ENCODE results near the gene CHST2. TPM values are rescaled to one million over a fixed set of nuclear protein-coding genes. Genes with fewer than 3 reads are reported as not detected.
"Not testable (repeated sequence)": the region's sequence is repeated elsewhere in the genome, so short reads cannot be mapped to it uniquely, and the experiment has no call there.

The CHST2 gene, protein sequence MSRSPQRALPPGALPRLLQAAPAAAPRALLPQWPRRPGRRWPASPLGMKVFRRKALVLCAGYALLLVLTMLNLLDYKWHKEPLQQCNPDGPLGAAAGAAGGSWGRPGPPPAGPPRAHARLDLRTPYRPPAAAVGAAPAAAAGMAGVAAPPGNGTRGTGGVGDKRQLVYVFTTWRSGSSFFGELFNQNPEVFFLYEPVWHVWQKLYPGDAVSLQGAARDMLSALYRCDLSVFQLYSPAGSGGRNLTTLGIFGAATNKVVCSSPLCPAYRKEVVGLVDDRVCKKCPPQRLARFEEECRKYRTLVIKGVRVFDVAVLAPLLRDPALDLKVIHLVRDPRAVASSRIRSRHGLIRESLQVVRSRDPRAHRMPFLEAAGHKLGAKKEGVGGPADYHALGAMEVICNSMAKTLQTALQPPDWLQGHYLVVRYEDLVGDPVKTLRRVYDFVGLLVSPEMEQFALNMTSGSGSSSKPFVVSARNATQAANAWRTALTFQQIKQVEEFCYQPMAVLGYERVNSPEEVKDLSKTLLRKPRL
- polyA plus RNA-seq (ENCODE audit: insufficient read length): 4.0 TPM

DNA sequence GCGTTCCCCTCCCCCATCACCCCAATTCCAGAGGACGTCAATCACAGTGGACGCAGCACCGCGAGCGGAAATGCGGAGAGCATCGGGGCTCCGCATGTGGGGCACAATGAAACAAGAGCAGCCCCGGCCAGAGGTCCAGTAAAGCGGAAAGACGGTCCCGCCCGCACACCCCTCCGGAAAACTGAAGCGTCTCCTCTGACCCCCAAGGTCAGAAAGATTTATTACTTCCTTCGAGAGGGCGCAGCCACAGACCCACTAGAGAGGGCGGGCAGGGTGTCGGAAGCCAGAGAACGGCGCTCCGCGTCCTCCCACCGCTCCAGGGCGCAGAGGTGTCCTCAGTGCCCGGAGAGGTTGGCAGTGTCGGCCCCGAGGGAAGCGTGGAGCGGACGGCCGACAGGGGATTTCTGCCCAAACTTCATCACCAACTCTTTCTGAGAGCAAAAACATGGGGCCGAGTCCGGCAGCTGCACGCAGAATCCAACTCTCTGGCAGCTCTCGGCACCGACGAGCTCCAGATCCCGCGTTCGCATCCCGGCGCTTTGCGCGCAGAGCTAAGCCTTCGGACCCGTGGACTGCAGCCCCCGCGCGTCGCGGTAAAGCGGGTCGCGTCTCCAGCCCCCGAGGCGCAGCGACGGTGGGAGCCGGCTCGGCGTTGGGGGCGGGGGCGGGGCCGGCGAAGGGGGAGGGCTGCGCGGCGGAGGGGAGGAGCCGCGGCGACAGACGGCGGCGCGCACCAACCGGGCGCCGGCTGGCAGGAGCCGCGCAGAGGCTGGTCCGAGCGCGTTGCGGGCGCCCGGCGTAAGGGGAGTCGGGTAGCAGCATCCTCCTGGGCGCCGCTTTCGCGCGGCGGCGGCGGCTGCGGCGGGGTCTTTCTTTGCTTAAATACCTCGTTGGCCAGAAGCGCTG lies at the start of gene CHST2:
CHST2 (plus strand) TSS at position 763 of the 906 bp plus-strand sequence. CDS start 1,046 bp downstream, outside the sequence.
- peak; percentile 67 for DNase-seq (ENCODE audit: low read depth)

DNA sequence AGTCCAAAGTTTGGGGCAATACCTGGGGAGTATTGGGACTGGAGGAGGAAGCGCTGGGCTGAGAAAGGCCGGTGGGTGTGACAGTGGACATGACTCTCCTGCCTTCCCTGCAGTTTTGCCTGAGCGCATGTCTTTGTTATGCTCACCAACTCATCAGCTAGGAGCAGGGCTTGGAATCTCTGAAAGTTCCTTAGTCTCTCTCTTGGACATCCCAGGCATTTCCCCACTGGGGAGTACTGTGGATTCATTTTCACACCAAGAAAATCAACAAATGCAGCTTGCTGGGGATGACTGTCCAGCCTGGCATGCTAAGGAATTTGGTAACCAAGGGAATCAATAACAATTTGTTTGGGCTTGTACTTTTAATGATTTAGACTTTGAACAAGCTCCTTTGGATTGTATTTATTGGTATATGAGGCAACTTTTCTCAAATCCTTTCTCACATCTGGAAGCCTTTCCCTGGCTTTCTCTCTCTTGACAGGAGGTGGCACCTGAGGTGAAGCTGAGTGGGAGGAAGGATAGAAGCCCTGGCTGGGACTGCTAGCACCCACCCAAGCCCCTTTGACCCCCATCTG lies 48.5 kb upstream of the CHST2 start:
- no peak for DNase-seq (ENCODE audit: low read depth)

DNA sequence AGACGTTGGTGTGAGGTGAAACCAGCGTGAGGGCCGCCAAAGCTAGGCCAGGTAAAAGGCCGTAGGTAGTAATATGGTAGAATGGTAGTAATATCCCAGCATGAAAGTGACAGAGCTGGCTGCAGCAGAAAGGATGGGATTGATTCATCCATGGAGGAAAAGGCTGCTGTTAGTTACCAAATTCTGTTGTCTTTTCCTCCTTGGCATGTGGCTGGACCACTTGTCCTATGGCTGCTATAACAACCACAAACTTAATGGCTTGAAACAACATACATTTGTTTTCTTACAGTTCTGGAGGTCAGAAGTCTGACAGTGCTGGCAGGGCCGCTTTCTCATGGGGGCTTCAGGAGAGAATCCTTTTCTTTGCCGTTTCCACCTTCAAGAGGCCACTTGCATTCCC lies 47.8 kb upstream of the CHST2 start:
- no peak for DNase-seq (ENCODE audit: low read depth)

GRCh38 chr3:143072298-143073020 lies 47.1 kb upstream of the CHST2 start:
- DNase-seq (ENCODE audit: low read depth): not testable (repeated sequence)

DNA sequence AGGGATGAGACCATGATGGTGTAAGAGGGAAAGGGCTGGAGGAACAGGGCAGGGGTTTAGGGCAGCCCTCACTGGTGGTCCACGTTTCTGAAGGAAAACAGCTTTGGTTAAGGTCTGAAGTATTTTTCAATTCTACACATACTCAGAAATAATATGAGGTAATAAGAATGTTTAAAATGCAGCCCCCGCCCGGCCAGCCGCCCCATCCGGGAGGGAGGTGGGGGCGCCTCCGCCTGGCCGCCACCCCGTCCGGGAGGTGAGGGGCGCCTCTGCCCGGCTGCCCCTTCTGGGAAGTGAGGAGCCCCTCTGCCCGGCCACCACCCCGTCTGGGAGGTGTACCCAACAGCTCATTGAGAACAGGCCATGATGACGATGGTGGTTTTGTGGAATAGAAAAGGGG lies 46.0 kb upstream of the CHST2 start:
- DNase-seq (ENCODE audit: low read depth): not testable (repeated sequence)

DNA sequence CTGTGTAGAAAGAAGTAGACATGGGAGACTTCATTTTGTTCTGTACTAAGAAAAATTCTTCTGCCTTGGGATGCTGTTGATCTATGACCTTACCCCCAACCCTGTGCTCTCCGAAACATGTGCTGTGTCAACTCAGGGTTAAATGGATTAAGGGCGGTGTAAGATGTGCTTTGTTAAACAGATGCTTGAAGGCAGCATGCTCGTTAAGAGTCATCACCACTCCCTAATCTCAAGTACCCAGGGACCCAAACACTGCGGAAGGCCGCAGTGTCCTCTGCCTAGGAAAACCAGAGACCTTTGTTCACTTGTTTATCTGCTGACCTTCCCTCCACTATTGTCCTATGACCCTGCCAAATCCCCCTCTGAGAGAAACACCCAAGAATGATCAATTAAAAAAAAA lies 45.6 kb upstream of the CHST2 start:
- not testable (repeated sequence) for DNase-seq (ENCODE audit: low read depth)

- no peak for DNase-seq (ENCODE audit: low read depth)
These were observed 40.7 kb upstream of the CHST2 start for GRCh38 chr3:143078883-143079282.

DNA sequence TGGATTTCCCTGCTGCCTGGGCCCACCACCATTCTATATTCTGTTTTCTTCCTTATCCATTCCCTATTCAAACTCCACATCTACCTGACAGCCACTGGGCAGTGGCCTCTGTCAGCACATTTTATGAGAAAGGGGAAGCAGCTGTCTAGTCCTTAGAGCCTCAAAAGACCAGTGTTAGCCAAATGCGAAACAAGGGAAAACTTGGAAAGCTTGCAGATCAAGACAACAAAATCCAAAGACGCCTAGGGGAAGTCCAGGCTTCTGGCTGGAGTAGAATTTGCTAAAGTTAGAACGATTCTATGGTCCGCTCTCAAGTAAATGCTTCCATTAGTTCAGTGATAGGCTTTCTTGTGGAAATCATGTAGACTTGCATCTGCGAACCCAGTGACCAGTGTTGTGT lies 39.4 kb upstream of the CHST2 start:
- no peak for DNase-seq (ENCODE audit: low read depth)

GRCh38 chr3:143081365-143081764 lies 38.2 kb upstream of the CHST2 start:
- DNase-seq (ENCODE audit: low read depth): no peak

GRCh38 chr3:143081844-143082778 lies 37.5 kb upstream of the CHST2 start:
- no peak for DNase-seq (ENCODE audit: low read depth)

DNA sequence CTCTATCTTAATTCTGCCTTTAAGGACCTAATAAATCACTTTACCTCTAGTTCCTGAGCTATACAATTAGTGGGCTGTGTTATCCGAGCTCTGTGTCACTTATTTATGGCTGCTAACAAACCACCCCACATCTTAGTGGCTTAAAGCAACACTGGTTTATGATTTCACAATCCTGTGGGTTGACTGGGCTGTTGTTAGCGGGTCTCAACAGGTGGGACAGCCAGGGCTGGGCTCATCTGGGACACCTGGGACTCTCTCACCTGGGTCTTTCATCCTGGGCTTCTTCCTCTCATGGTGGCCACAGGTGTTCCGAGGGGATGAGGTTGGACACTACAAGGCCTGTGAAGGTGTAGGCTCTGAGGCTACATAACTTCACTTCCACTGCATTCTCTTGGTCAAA lies 35.8 kb upstream of the CHST2 start:
- no peak for DNase-seq (ENCODE audit: low read depth)

DNA sequence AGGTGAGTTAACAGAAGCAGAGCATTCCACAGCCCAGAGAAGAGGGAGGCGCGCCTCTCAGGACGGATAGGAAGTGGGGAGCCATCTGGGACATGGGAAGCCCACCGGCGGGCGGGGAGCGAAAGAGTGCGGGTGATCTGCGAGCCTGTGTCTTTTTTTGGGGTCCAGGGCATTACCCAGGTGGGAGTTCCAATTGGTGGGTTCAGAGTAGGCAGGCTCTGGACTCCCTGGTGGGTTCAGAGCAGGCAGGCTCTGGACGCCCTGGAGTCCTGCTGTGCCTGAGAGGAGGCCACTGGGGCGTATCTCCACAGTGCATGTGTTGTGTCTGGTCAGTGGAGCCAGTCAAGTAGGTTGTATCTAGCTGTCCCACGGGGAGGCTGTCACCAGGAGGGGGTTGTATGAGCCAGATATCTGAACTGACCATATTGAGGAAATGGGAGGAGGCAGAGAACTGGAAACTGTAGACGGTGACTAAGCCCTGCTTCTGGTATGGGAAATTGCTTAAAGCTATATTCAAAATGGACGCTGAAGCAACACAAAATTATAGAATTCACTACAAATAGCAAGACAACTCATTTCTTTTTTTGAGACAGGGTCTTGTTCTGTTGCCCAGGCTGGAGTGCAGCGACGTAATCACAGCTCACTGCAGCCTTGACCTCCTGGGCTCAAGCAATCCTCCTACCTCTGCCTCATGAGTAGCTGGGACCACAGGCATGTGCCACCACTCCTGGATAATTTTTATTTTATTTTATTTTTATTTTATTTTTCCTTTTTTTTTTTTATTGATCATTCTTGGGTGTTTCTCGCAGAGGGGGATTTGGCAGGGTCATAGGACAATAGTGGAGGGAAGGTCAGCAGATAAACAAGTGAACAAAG lies 34.5 kb upstream of the CHST2 start:
- DNase-seq (ENCODE audit: low read depth): no peak

GRCh38 chr3:143088835-143089234 lies 30.7 kb upstream of the CHST2 start:
- DNase-seq (ENCODE audit: low read depth): no peak

- no peak for DNase-seq (ENCODE audit: low read depth)
These were observed 29.6 kb upstream of the CHST2 start for GRCh38 chr3:143089965-143090364.

- DNase-seq (ENCODE audit: low read depth): no peak
These were observed 29.1 kb upstream of the CHST2 start for GRCh38 chr3:143090486-143090885.

GRCh38 chr3:143090976-143091837 lies 28.4 kb upstream of the CHST2 start:
- no peak for DNase-seq (ENCODE audit: low read depth)

DNA sequence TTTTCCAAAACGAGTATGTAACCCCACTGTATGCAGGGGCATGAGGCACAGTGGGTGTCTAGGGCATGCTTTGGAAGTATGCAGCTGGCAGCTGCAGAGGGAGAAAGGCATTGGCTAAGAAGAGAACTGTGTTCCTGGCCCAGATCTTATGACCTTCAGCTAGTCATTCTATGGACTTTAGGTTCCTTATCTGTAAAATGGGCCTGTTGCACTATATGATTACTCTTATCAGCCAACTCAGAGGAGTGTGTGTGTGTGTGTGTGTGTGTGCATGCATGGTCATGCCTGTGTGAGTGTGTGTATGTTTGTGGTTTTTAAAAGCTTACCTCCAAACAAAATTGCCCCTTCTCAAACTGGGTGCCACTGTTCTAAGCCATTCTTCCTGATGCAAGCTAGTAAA lies 27.4 kb upstream of the CHST2 start:
- no peak for DNase-seq (ENCODE audit: low read depth)

DNA sequence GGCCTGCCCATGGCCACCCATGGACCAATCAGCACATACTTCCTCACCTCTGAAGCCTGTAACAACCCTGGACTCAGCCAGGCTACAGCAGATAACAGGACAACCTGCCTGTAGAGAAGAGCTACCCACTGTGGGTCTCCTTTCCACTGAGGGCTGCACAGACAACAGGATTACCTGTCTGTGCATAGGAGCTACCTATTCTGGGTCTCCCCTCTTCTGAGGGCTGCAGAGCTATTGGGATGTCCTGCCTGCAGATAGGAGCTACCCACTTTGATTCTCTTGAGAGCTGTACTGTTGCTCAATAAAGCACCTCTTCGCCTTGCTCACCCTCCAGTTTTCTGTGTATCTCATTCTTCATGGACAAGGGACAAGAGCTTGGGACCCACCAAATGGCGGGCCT lies 23.8 kb upstream of the CHST2 start:
- no peak for DNase-seq (ENCODE audit: low read depth)

All from forelimb muscle (tissue), 1 donor.